Measurements from ENCODE around the gene ANKS1A. TPM values are rescaled to one million over a fixed set of nuclear protein-coding genes. Genes with fewer than 3 reads are reported as not detected.

ANKS1A gene
- total and polyA plus RNA-seq, 2 experiments from 2014 or later: 17.5 to 25.4 TPM

GRCh38 chr6:35084511-35085203 lies 195.6 kb downstream of the ANKS1A start:
- no peak overlapping the region for H3K27ac ChIP-seq
- no peak overlapping the region for H2AFZ ChIP-seq
- no peaks in the 10 kb centered on the region for H3K27me3 ChIP-seq
- H3K4me1 ChIP-seq (ENCODE audit: insufficient read depth): peaks cover 11% of the 10 kb centered on the region
- no peak for DNase-seq (ENCODE audit: low spot score)
- H3K9me2 ChIP-seq (replicated peaks; ENCODE audit: insufficient read depth): no peaks in the 10 kb centered on the region
- H3K9me3 ChIP-seq (ENCODE audit: low read depth): no peaks in the 10 kb centered on the region
- no peak overlapping the region for H3K4me3 ChIP-seq
- TF ChIP-seq EZH2 (IDR thresholded peaks at IDR 0.05; ENCODE audit: borderline replicate concordance) (no peak), EZH2phosphoT487 (IDR thresholded peaks at IDR 0.05; ENCODE audit: low read depth, severe bottlenecking, unreplicated experiment) (no peak), CTCF (IDR thresholded peaks at IDR 0.05; ENCODE audit: poor library complexity) (no peak)
- WGBS (ENCODE audit: low lambda C conversion rate, missing lambda C conversion rate): 95% methylated on average over 12 of the region's 12 CpGs
- H4K20me1 ChIP-seq (ENCODE audit: insufficient read depth, poor library complexity, severe bottlenecking): no peaks in the 10 kb centered on the region
- H3K36me3 ChIP-seq (replicated peaks; ENCODE audit: insufficient read depth, low read depth): no peaks in the 10 kb centered on the region
- no peak overlapping the region for H3K4me2 ChIP-seq
- no peaks in the 10 kb centered on the region for H3K79me2 ChIP-seq

DNA sequence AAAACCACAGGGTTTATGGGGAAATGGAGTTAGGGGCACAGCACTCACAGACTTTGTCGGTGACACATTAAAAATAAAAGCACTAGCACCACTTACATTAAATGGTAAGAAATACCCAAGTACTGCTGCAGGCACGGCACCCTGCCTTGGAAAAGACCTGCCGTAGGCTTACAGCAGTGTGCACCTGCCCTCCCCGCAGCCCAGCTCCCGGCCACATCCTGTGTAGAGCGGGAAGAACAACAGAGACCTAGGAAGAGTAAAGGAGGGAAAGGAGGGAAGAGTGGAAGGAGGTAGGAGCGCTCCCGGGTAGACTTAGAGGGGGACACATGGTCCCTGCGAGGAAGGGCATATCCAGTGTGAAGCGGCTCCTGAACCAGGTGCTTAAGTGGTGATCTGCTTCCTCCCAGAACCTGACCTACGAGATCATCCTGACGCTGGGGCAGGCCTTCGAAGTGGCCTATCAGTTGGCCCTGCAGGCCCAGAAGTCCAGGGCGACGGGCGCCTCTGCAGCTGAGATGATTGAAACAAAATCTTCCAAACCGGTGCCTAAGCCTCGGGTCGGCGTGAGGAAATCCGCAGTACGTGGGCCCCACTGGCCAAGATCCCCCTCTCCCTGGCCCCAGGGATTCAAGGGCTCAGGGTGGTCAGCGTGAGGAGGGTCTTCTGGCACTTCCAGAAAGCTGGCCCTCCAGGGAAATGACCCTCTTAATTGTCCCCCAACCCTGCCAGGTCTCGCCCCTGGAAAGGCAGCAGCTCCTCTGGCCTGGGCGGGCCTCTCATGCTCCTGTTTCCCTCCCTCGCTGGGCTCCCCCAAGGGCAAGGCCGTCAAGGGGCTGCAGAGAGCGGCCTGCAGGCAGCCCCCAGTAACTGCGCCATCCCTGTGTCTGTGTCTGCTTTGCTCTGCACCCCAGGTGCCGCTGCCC lies 196.6 kb downstream of the ANKS1A start:
- DNase-seq (ENCODE audit: low spot score): no peak
- Histone ChIP-seq H4K20me1 (ENCODE audit: insufficient read depth, poor library complexity, severe bottlenecking) (no peaks in the 10 kb centered on the region), H3K4me2 (no peak overlapping the region), H3K27ac (no peak overlapping the region), H2AFZ (no peak overlapping the region), H3K9me3 (ENCODE audit: low read depth) (no peaks in the 10 kb centered on the region), H3K4me1 (ENCODE audit: insufficient read depth) (peaks cover 21% of the 10 kb centered on the region), H3K36me3 (replicated peaks; ENCODE audit: insufficient read depth, low read depth) (no peaks in the 10 kb centered on the region), H3K4me3 (no peak overlapping the region), H3K79me2 (no peaks in the 10 kb centered on the region), H3K9me2 (replicated peaks; ENCODE audit: insufficient read depth) (no peaks in the 10 kb centered on the region), H3K27me3 (no peaks in the 10 kb centered on the region)
- TF ChIP-seq CTCF (IDR thresholded peaks at IDR 0.05; ENCODE audit: poor library complexity): no peak
- TF ChIP-seq EZH2phosphoT487 (IDR thresholded peaks at IDR 0.05; ENCODE audit: low read depth, severe bottlenecking, unreplicated experiment): no peak
- TF ChIP-seq EZH2 (IDR thresholded peaks at IDR 0.05; ENCODE audit: borderline replicate concordance): no peak
- WGBS (ENCODE audit: low lambda C conversion rate, missing lambda C conversion rate): 95% methylated on average over 30 of the region's 30 CpGs

GRCh38 chr6:35086282-35086632 lies 197.2 kb downstream of the ANKS1A start:
- Histone ChIP-seq H3K4me3 (no peak overlapping the region), H4K20me1 (ENCODE audit: insufficient read depth, poor library complexity, severe bottlenecking) (no peaks in the 10 kb centered on the region), H3K4me1 (ENCODE audit: insufficient read depth) (peaks cover 27% of the 10 kb centered on the region), H3K27me3 (no peaks in the 10 kb centered on the region), H3K9me2 (replicated peaks; ENCODE audit: insufficient read depth) (no peaks in the 10 kb centered on the region), H2AFZ (no peak overlapping the region), H3K79me2 (no peaks in the 10 kb centered on the region), H3K36me3 (replicated peaks; ENCODE audit: insufficient read depth, low read depth) (no peaks in the 10 kb centered on the region), H3K27ac (no peak overlapping the region), H3K4me2 (no peak overlapping the region), H3K9me3 (ENCODE audit: low read depth) (no peaks in the 10 kb centered on the region)
- no peak for DNase-seq (ENCODE audit: low spot score)
- TF ChIP-seq CTCF (IDR thresholded peaks at IDR 0.05; ENCODE audit: poor library complexity): no peak
- no peak for TF ChIP-seq EZH2phosphoT487 (IDR thresholded peaks at IDR 0.05; ENCODE audit: low read depth, severe bottlenecking, unreplicated experiment)
- no peak for TF ChIP-seq EZH2 (IDR thresholded peaks at IDR 0.05; ENCODE audit: borderline replicate concordance)
- WGBS (ENCODE audit: low lambda C conversion rate, missing lambda C conversion rate): 96% methylated on average over 10 of the region's 10 CpGs

All from hepatocyte (in vitro differentiated cells).